ENCODE measurements around the gene MECR.

Gene MECR, protein sequence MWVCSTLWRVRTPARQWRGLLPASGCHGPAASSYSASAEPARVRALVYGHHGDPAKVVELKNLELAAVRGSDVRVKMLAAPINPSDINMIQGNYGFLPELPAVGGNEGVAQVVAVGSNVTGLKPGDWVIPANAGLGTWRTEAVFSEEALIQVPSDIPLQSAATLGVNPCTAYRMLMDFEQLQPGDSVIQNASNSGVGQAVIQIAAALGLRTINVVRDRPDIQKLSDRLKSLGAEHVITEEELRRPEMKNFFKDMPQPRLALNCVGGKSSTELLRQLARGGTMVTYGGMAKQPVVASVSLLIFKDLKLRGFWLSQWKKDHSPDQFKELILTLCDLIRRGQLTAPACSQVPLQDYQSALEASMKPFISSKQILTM

DNA sequence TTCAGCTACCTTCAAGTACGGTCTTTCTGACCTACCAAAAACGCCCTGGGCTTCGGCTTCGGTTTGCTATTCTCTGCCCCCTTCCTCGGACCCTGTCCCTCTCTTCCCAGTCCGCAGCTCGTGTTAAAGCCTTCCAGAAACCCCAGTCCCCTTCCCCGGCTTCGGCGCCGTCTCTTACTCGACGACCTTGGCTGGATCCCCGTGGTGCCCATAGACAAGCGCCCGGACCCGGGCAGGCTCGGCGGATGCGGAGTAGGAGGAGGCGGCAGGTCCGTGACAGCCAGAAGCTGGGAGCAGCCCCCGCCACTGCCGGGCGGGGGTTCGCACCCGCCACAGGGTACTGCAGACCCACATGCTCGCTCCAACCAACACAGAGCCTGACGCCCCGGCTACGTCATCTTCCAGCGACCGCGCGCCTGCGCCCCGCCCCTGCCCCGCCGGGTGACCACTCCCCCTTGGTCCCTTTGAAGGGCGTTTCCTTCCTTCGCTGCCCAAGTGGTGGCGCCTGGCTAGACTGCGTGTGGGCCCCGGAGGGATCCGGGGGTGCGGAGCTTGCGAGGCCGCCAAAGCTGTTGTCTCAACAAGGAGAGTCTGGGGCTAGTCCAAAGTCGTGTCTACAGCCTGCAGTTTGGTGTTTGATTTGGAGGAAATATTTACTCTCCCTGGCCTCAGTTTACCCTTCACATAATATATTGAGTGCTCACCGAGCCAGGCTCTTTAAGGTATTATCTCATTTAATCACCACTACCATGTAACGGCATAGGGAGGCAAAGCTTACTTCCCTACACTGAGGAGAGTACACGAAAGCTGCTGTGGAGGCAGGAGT lies at the start of gene MECR:
MECR (minus strand) TSS at position 382 of the 826 bp plus-strand sequence; CDS start at position 354, 28 bp downstream.
- peak; percentile 99 to 100 for ATAC-seq (replicated peaks)
- peak within 1 kb of the TSS; percentile 91 to 95 for H3K4me3 Mint-ChIP-seq
- peaks cover 11 to 13% of the 10 kb centered on the region in 2 donors for H3K4me1 Mint-ChIP-seq

DNA sequence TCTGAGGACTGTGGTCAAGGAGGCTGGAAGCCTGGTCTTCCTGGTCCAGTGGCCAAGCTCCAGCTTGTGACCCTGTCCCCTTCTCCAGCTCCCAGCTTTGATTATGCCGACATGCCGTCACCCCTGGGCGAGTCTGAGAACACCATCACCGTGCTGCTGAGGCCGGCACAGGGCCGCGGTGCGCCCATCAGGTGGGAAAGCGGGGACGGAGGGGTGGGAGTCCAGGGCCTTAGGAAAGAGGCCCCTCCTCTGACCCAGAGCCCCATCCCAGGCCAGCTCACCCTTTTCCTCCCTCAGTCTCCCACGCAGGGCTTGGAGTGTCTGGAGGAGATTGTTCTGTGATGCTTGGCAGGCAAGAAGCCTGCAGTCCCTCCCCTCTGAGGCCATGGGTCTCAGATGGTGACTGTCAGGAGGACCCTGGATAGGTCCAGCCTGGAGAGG lies 49.2 kb upstream of the MECR start:
- Mint-ChIP-seq H3K27me3 (peaks cover 11 to 25% of the 10 kb centered on the region in 2 donors), H3K4me3 (no peak overlapping the region)

More for the DNA sequence above, at the start of gene MECR:
- Mint-ChIP-seq H3K36me3 (peaks cover 0 to 4% of the 10 kb centered on the region in 2 donors), H3K9me3 (no peaks in the 10 kb centered on the region), H3K27ac (peak within 1 kb of the TSS; percentile 96), H3K27me3 (peaks cover 14 to 16% of the 10 kb centered on the region in 2 donors)
- DNase-seq = peak; percentile 94

DNA sequence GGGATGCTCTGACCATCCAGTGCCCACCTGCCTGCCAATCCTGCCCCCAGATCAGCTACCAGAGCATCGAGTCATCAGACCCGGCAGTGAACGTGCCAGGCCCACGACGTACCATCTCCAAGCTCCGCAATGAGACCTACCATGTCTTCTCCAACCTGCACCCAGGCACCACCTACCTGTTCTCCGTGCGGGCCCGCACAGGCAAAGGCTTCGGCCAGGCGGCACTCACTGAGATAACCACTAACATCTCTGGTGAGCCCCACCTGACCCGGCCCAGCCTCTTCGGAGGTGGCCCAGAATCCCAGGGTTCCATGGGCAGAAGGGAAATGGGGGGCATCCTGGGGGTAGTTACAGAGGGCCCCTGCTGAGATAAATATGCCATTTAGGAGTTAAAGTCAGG lies 48.7 kb upstream of the MECR start:
- no peaks in the 10 kb centered on the region for H3K36me3 Mint-ChIP-seq

More for the DNA sequence above, 49.2 kb upstream of the MECR start:
- no peak overlapping the region for H3K27ac Mint-ChIP-seq
- DNase-seq (no peak), ATAC-seq (replicated peaks) (no peak)
- H3K9me3 Mint-ChIP-seq = peaks cover 0 to 2% of the 10 kb centered on the region in 2 donors
- no peaks in the 10 kb centered on the region for H3K36me3 Mint-ChIP-seq
- H3K4me1 Mint-ChIP-seq = peaks cover 5 to 8% of the 10 kb centered on the region in 2 donors

DNA sequence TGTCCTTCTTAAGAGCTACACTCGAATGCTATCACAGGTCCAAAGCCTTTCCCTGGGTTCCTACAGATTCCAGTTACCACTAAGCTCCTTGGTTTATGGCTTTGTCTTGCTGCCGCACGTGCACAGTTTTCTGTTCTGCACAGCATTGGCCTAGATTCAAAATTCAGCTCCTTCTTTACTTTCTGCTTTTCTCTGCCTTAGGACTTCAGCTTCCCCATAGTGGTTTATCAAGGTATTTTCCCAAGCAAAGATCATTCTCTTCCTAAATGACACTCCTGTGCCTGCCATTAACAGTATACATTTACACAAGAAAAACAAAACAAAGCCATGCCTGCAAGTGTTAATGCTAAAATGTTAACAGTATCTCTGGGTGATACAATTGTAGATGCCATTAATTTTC lies 47.4 kb upstream of the MECR start:
- DNase-seq (no peak), ATAC-seq (replicated peaks) (no peak)
- Mint-ChIP-seq H3K4me3 (no peak overlapping the region), H3K27me3 (peaks cover 5 to 15% of the 10 kb centered on the region in 2 donors), H3K4me1 (peaks cover 0 to under 1% of the 10 kb centered on the region in 2 donors), H3K36me3 (no peaks in the 10 kb centered on the region), H3K27ac (no peak overlapping the region), H3K9me3 (peaks cover 0 to 2% of the 10 kb centered on the region in 2 donors)

More for the DNA sequence above, 48.7 kb upstream of the MECR start:
- no peak overlapping the region for H3K27ac Mint-ChIP-seq
- H3K9me3 Mint-ChIP-seq = peaks cover 0 to 2% of the 10 kb centered on the region in 2 donors
- peaks cover 11 to 24% of the 10 kb centered on the region in 2 donors for H3K27me3 Mint-ChIP-seq
- no peak overlapping the region for H3K4me3 Mint-ChIP-seq
- DNase-seq (no peak), ATAC-seq (replicated peaks) (no peak)
- H3K4me1 Mint-ChIP-seq = peaks cover 5 to 8% of the 10 kb centered on the region in 2 donors

DNA sequence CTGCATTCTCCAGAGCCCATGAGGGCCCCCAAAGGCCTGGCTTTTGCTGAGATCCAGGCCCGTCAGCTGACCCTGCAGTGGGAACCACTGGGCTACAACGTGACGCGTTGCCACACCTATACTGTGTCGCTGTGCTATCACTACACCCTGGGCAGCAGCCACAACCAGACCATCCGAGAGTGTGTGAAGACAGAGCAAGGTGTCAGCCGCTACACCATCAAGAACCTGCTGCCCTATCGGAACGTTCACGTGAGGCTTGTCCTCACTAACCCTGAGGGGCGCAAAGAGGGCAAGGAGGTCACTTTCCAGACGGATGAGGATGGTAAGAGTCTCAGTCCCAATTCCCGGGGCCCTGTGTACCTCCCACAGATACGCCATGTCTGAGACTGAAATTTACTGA lies 44.7 kb upstream of the MECR start:
- H3K27me3 Mint-ChIP-seq = peaks cover 20 to 37% of the 10 kb centered on the region in 2 donors
- H3K36me3 Mint-ChIP-seq = no peaks in the 10 kb centered on the region
- DNase-seq (no peak), ATAC-seq (replicated peaks) (no peak)
- H3K27ac Mint-ChIP-seq = no peak overlapping the region
- no peaks in the 10 kb centered on the region for H3K4me1 Mint-ChIP-seq
- H3K9me3 Mint-ChIP-seq = peaks cover 0 to 2% of the 10 kb centered on the region in 2 donors
- no peak overlapping the region for H3K4me3 Mint-ChIP-seq

DNA sequence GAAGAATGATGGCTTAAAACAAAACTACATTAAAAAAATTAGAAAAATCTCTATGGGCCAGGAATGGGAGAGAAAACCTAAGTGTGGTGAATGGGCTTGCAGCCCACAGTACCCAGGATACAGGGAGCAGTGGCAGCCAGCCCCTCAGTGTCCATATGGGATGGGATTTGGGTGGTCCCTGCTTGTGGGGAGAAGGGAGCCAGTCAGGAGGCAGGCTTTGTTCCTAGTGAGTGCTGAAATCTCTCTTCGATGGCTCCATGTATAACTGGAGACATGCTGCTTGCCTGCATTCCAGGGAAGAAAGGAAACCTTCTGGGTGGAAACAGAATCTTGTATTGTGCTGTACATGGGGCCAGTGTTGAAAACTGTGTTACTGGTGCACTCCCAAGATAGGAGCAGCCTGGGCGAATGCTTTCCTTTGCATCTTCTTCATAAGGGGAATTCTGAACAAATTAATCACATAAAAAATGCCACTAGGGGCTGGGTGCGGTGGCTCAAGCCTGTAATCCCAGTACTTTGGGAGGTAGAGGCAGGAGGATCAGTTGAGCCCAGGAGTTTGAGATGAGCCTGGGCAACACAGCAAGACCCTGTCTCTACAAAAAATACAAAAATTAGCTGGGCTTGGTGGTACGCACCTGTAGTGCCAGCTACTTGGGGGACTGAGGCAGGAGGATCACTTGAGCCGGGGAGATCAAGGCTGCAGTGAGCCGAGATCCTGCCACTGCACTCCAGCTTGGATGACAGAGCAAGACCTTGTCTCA lies 41.6 kb upstream of the MECR start:
- ATAC-seq (replicated peaks) (no peak), DNase-seq (no peak)
- H3K4me3 Mint-ChIP-seq = no peak overlapping the region
- peaks cover 35 to 45% of the 10 kb centered on the region in 2 donors for H3K27me3 Mint-ChIP-seq
- H3K9me3 Mint-ChIP-seq = peaks cover 0 to 2% of the 10 kb centered on the region in 2 donors
- no peak overlapping the region for H3K27ac Mint-ChIP-seq
- no peaks in the 10 kb centered on the region for H3K4me1 Mint-ChIP-seq
- H3K36me3 Mint-ChIP-seq = no peaks in the 10 kb centered on the region

DNA sequence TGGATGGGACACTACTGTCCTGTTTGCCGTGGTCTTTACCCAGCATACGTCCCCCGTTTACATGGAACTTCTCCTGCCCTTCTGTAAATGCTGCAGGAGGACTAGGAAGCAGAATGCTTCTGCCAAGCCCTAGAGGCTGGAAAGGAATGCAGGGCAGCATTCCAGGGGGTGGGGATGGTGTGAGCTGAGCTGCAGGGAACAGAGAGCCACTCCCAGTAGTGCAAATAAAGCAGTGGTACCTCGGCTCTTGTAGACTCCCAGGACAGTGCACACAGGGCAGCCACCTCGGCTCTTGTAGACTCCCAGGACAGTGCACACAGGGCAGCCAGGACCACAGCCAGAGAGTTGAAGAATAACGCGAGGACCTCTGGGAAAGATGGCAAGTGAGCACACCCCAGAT lies 41.0 kb upstream of the MECR start:
- H3K27me3 Mint-ChIP-seq = peaks cover 39 to 51% of the 10 kb centered on the region in 2 donors
- no peak for ATAC-seq (replicated peaks)

DNA sequence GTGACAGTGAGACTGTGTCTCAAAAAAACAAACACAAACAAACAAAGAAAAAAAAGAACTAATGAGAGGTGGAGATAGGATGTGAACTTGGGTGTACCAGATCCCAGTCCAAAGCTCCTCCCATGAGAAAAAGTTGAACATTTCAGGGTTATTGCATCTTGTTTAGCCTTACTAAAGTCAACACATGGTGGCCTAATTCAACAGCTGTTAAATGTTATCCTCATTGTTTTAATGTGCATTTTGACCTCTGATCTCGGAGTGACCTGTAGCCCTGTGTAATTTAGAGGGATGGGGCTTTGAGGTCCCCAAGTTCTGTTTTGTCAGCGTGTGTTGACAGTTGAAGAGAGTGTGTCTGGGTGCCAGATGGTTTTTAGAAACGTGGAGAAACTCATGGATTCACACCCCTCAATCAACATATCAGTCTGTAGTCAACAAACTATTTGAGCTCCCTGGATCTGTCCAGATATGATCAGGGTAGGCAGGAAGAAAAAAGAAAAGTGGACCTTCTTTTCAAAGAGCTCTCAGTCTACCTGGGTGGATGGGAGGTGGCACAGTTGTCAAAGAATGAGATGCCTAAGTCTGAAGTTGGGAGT lies 40.3 kb upstream of the MECR start:
- H3K27ac Mint-ChIP-seq = no peak overlapping the region
- ATAC-seq (replicated peaks) (no peak), DNase-seq (no peak)
- H3K27me3 Mint-ChIP-seq = peaks cover 44 to 57% of the 10 kb centered on the region in 2 donors
- no peaks in the 10 kb centered on the region for H3K9me3 Mint-ChIP-seq
- no peaks in the 10 kb centered on the region for H3K36me3 Mint-ChIP-seq
- no peak overlapping the region for H3K4me3 Mint-ChIP-seq
- no peaks in the 10 kb centered on the region for H3K4me1 Mint-ChIP-seq

More for the DNA sequence above, 41.0 kb upstream of the MECR start:
- peaks cover 0 to 1% of the 10 kb centered on the region in 2 donors for H3K9me3 Mint-ChIP-seq
- no peaks in the 10 kb centered on the region for H3K4me1 Mint-ChIP-seq
- H3K4me3 Mint-ChIP-seq = no peak overlapping the region
- H3K27ac Mint-ChIP-seq = no peak overlapping the region
- no peaks in the 10 kb centered on the region for H3K36me3 Mint-ChIP-seq
- no peak for DNase-seq

DNA sequence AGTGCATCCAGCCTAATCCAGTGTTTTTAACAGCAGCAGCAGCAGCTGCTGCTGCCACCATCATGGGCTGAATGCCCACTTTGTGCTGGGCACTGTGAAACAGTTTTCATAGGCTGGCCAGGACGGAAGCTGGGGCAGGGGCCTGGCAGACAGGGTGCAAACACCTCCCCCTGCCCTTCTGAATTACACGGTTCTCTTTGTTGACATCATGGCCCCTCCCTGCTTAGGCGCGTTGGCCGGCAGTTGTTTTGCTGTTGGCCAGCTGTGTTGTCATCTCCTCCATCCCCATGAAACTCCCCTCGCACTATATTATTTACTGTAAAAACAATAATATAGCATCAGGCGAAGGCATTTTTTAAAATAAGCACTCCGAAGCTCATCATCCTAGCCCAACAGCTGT lies 38.6 kb upstream of the MECR start:
- no peaks in the 10 kb centered on the region for H3K9me3 Mint-ChIP-seq
- no peaks in the 10 kb centered on the region for H3K4me1 Mint-ChIP-seq
- H3K36me3 Mint-ChIP-seq = no peaks in the 10 kb centered on the region
- peaks cover 48 to 64% of the 10 kb centered on the region in 2 donors for H3K27me3 Mint-ChIP-seq
- H3K27ac Mint-ChIP-seq = no peak overlapping the region
- DNase-seq (no peak), ATAC-seq (replicated peaks) (no peak)
- H3K4me3 Mint-ChIP-seq = no peak overlapping the region

DNA sequence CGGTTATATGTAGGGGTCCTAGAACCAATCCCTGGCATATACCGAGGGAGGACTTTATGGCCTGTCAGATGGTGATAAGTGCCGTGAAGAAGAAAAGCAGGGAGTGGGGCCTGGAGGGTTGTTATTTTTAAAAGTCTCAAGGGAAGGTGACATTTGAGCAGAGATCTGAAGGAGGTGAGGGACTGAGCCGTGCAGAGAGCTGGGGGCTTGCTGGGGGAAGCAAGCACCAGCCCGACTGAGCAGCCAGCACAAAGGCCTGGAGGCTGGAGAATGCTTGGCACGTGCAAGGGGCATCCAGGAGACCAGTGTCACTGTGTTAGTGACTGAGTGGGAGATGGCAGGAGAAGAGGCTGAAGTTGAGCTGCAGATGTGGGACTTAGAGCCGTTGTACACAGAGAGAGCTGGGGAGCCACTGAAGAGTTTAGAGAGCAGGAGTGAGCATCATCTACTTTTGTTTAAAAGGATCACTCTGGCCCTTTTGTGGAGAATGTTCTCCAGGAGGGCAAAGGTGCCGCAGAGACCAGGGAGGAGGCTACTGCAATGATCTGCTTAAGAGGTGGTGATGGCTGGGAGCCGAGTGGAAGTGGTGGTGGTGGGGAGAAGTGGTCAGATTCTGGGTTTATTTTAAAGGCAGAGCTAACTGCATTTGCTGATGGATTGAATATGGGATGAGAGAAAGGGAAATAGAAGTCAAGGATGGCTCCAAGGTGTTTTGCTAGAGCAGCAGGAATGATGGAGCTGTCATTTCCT lies 36.8 kb upstream of the MECR start:
- H3K27ac Mint-ChIP-seq = no peak overlapping the region
- no peaks in the 10 kb centered on the region for H3K4me1 Mint-ChIP-seq
- H3K27me3 Mint-ChIP-seq = peaks cover 51 to 54% of the 10 kb centered on the region in 2 donors
- no peaks in the 10 kb centered on the region for H3K9me3 Mint-ChIP-seq
- no peaks in the 10 kb centered on the region for H3K36me3 Mint-ChIP-seq
- no peak for DNase-seq
- no peak overlapping the region for H3K4me3 Mint-ChIP-seq
- ATAC-seq (replicated peaks) = no peak

DNA sequence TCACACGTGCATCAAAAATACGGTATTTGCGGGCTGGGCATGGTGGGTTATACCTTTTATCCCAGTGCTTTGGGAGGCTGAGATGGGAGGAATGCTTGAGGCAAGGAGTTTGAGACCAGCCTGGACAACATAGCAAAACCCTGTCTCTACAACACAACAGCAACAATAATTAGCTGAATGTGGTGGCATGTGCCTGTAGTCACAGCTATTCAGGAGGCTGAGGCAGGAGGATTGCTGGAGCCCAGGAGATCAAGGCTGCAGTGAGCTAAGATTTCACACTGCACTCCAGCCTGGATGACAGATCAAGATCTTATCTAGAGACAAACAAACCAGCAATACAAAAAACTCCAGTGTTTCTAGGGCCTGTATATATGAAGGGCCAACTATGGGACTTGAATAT lies 36.2 kb upstream of the MECR start:
- H3K4me1 Mint-ChIP-seq = no peaks in the 10 kb centered on the region
- H3K36me3 Mint-ChIP-seq = no peaks in the 10 kb centered on the region
- no peak overlapping the region for H3K4me3 Mint-ChIP-seq
- H3K27me3 Mint-ChIP-seq = peaks cover 45 to 48% of the 10 kb centered on the region in 2 donors
- no peak for ATAC-seq (replicated peaks)
- no peak overlapping the region for H3K27ac Mint-ChIP-seq
- DNase-seq = no peak
- H3K9me3 Mint-ChIP-seq = no peaks in the 10 kb centered on the region

DNA sequence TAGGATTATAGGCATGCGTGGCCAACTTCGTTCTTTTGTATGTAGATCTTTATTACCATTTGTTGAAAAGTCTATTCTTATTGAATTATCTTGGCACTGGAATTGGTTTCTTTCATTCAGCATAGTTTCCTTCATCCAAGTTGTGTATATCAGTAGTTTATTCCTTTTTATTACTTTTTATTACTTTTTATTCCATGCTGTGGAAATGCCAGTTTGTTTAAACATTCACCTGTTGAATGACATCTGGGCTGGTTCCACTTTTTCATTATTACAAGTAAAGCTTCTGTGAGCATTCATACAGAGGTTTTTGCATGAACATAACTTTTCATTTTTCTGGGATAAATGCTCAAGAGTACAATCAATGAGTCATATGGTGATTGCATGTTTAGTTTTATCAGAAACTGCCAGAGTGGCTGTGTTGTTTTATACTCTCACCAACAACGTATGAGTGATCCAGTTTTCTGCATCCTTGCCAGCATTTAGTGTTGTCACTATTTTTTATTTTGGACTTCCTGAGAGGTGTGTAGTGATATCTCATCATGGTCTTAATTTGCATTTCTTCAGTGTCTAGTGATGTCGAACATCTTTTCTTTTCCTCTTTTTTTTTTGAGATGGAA lies 34.1 kb upstream of the MECR start:
- no peak overlapping the region for H3K4me3 Mint-ChIP-seq
- peaks cover 5 to 9% of the 10 kb centered on the region in 2 donors for H3K4me1 Mint-ChIP-seq

DNA sequence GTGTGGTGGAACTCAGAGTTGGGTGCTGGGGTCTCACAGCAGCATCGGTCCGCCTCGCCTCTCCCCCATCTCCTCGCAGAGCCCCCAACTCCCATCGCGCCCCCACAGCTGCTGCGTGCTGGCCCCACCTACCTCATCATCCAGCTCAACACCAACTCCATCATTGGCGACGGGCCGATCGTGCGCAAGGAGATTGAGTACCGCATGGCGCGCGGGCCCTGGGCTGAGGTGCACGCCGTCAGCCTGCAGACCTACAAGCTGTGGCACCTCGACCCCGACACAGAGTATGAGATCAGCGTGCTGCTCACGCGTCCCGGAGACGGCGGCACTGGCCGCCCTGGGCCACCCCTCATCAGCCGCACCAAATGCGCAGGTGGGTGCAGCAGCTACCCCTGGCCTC lies 29.8 kb upstream of the MECR start:
- Mint-ChIP-seq H3K4me1 (peaks cover 7 to 14% of the 10 kb centered on the region in 2 donors), H3K36me3 (no peaks in the 10 kb centered on the region), H3K4me3 (peak overlapping the region; percentile 70 to 79), H3K27me3 (peaks cover 29 to 51% of the 10 kb centered on the region in 2 donors), H3K27ac (no peak overlapping the region), H3K9me3 (no peaks in the 10 kb centered on the region)
- DNase-seq (no peak), ATAC-seq (replicated peaks) (no peak)

More for the DNA sequence above, 34.1 kb upstream of the MECR start:
- H3K36me3 Mint-ChIP-seq = no peaks in the 10 kb centered on the region
- peaks cover 42 to 45% of the 10 kb centered on the region in 2 donors for H3K27me3 Mint-ChIP-seq
- ATAC-seq (replicated peaks) = no peak
- no peak overlapping the region for H3K27ac Mint-ChIP-seq
- DNase-seq = no peak
- no peaks in the 10 kb centered on the region for H3K9me3 Mint-ChIP-seq

Data from stimulated activated naive B cell treated with anti-CD40 and anti-IgM and Interleukin-4, amounts not matched to agents 10 μg/mL and 1 μg/mL and 100 μg/mL, for 72 hours (primary cell).